ENCODE measurements around the gene NCOA1. TPM values are rescaled to one million over a fixed set of nuclear protein-coding genes. Genes with fewer than 3 reads are reported as not detected.
"Not testable (repeated sequence)": the region's sequence is repeated elsewhere in the genome, so short reads cannot be mapped to it uniquely, and the experiment has no call there.

The NCOA1 gene
- total RNA-seq, 4 donors from 2014 or later: 33.9 to 91.2 (median 60.1) TPM

DNA sequence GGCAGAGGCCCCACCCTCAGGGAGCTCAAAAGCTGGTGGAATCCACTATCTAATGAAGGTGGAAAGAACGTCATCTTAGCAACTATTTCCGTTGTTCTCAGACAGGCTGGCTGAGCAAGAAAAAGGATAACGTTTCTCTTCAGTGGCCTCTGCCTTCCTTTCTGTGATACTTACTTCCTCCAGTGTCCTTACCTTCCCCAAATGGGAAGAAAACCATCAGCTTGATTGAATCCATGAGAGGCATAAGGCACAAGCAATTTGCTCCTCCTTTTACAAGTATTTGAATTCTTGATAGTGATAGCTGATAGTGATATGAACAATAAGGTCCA, 8.1 kb upstream of the NCOA1 start:
- TF ChIP-seq POLR2A (IDR thresholded peaks at IDR 0.05): no peak
- TF ChIP-seq, protein P1, sequence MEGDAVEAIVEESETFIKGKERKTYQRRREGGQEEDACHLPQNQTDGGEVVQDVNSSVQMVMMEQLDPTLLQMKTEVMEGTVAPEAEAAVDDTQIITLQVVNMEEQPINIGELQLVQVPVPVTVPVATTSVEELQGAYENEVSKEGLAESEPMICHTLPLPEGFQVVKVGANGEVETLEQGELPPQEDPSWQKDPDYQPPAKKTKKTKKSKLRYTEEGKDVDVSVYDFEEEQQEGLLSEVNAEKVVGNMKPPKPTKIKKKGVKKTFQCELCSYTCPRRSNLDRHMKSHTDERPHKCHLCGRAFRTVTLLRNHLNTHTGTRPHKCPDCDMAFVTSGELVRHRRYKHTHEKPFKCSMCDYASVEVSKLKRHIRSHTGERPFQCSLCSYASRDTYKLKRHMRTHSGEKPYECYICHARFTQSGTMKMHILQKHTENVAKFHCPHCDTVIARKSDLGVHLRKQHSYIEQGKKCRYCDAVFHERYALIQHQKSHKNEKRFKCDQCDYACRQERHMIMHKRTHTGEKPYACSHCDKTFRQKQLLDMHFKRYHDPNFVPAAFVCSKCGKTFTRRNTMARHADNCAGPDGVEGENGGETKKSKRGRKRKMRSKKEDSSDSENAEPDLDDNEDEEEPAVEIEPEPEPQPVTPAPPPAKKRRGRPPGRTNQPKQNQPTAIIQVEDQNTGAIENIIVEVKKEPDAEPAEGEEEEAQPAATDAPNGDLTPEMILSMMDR (IDR thresholded peaks at IDR 0.05 in 4 of 5, conservative IDR thresholded peaks at IDR 0.05 in 1 of 5): no peak
- intact Hi-C loops (cut with DNase I; ENCODE audit: low total_unique reads) (no loop called here), in situ Hi-C loops (cut with MboI; ENCODE audit: low sequenced_read_pairs in 4 of 4) (no loop called here)
- Histone ChIP-seq H3K4me1 (no peaks in the 10 kb centered on the region), H3K4me3 (no peak overlapping the region), H3K9me3 (no peaks in the 10 kb centered on the region), H3K27ac (no peak overlapping the region), H3K27me3 (no peaks in the 10 kb centered on the region), H3K36me3 (no peaks in the 10 kb centered on the region)
- ATAC-seq (no peak), DNase-seq (no peak)

DNA sequence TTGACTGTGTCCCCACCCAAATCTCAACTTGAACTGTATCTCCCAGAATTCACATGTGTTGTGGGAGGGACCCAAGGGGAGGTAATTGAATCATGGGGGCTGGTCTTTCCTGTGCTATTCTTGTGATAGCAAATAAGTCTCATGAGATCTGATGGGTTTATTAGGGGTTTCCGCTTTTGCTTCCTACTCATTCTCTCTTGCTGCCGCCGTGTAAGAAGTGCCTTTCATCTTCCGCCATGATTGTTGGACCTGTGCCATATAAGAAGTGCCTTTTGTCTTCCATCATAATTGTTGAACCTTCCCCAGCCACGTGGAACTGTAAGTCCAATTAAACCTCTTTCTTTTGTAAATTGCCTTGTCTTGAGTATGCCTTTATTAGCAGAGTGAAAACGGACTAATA, 6.4 kb upstream of the NCOA1 start:
- ATAC-seq; H3K36me3 ChIP-seq; in situ Hi-C loops (cut with MboI; ENCODE audit: low sequenced_read_pairs in 4 of 4); H3K4me3 ChIP-seq; H3K27me3 ChIP-seq; H3K27ac ChIP-seq; intact Hi-C loops (cut with DNase I; ENCODE audit: low total_unique reads); DNase-seq; H3K9me3 ChIP-seq; H3K4me1 ChIP-seq: not testable (repeated sequence)

DNA sequence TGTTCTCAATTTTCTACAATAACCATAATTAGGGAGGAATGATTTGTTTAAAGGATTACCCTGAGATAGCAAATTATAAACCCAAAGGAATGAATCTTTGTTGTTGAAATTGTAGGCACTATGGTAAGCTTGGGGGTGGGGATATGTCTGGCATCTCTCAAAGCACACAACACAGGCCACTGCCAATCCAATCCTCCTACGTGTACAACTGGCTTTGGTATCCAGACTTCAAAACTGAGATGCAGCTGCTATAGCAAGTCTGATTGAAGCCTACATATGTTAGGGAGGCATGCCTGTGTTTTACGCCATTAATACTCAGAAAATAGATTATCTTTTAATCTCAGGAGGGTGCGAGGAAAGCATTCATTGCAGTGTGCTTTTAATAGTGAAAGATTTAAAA, 5.9 kb upstream of the NCOA1 start:
- Histone ChIP-seq H3K4me3 (no peak overlapping the region), H3K4me1 (peaks cover 3 to 7% of the 10 kb centered on the region in 2 donors), H3K9me3 (no peaks in the 10 kb centered on the region), H3K27me3 (no peaks in the 10 kb centered on the region), H3K36me3 (no peaks in the 10 kb centered on the region), H3K27ac (no peak overlapping the region)
- ATAC-seq (no peak), DNase-seq (no peak)
- intact Hi-C loops (cut with DNase I; ENCODE audit: low total_unique reads) (no loop called here), in situ Hi-C loops (cut with MboI; ENCODE audit: low sequenced_read_pairs in 4 of 4) (no loop called here)
- TF ChIP-seq, protein P1 (IDR thresholded peaks at IDR 0.05 in 4 of 5, conservative IDR thresholded peaks at IDR 0.05 in 1 of 5): no peak
- TF ChIP-seq POLR2A (IDR thresholded peaks at IDR 0.05): no peak

DNA sequence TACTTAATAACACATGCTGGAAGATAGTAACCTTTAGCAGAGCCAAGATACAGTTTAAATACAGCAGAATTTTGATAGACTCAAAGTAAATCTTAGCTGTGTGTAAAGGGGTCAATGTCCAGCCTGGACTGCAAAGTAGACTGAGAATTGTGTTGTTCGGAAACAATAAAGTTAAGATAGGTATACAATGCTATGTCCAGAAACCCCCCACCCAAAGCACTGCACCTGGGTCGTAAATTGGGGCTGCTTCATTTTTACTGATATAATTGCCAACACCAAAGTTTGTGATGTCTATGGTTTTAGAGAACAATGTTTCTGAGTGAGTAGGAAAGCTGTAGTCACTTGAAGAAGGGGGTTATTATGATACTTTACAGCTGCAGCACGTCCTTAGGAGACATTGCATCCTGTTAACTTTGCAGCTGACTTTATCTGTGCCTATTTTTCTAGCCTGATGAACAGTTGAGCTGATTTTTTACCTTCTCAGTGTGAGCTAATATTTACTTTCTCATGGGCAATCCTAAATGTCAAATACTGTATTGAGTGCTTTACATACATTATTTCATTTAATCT, 4.3 kb upstream of the NCOA1 start:
- TF ChIP-seq, protein P1 (IDR thresholded peaks at IDR 0.05 in 4 of 5, conservative IDR thresholded peaks at IDR 0.05 in 1 of 5): no peak
- H3K27me3 ChIP-seq: no peaks in the 10 kb centered on the region
- in situ Hi-C loops (cut with MboI; ENCODE audit: low sequenced_read_pairs in 4 of 4) (no loop called here), intact Hi-C loops (cut with DNase I; ENCODE audit: low total_unique reads) (no loop called here)
- no peak overlapping the region for H3K4me3 ChIP-seq
- H3K27ac ChIP-seq: no peak overlapping the region
- no peaks in the 10 kb centered on the region for H3K9me3 ChIP-seq
- peaks cover 7 to 11% of the 10 kb centered on the region in 2 donors for H3K4me1 ChIP-seq
- no peak for DNase-seq
- H3K36me3 ChIP-seq: no peaks in the 10 kb centered on the region
- no peak for ATAC-seq

DNA sequence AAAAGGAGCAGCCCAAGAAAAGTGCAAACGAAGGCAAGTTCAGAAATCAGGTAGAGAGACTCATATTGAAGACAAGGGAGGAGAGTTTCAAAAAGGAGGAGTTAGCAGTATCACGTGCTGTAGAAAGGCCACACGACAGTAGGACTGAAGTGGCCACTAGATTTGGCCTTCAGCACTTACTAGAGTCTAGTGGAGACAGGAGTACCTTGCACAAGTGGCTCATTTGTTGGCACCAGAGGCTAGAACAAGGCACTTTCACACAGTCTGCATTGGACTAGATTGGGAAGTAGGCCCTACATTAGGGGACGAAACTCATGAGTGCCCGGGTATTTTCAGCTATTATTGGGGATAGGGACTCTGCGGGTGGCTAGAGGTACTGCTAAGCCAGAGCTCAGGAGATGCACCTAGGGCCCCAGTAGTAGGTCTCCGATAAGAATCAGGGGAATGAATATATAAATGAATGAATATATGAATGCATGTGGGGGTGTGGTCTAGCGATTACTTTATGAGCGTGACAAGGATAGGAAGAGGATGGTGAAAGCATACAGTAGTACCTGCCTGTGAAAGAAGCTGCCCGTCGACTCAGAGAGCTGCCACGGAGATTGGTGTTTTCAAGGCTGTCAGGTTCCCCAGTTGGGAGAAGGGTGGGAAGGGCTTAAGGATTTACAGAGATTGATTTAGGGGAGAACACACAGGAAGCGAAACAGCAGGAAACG, 1.4 kb upstream of the NCOA1 start:
- Histone ChIP-seq H3K4me1 (peaks cover 25 to 30% of the 10 kb centered on the region in 2 donors), H3K9me3 (no peaks in the 10 kb centered on the region), H3K36me3 (no peaks in the 10 kb centered on the region), H3K4me3 (peak overlapping the region in 1 of 4 donors; percentile 84), H3K27ac (peak overlapping the region; percentile 93 to 98 (median 97)), H3K27me3 (no peaks in the 10 kb centered on the region)
- TF ChIP-seq, protein P1 (IDR thresholded peaks at IDR 0.05 in 4 of 5, conservative IDR thresholded peaks at IDR 0.05 in 1 of 5): no peak
- no peak for TF ChIP-seq POLR2A (IDR thresholded peaks at IDR 0.05)
- in situ Hi-C loops (cut with MboI; ENCODE audit: low sequenced_read_pairs in 4 of 4) (no loop called here), intact Hi-C loops (cut with DNase I; ENCODE audit: low total_unique reads) (loop anchor here (1.0 to 5.0 kb wide), 4 partner anchors 33 to 303 kb away; partner anchors contain the start of genes CENPO and PTRHD1)
- DNase-seq: no peak
- ATAC-seq: no peak
